ENCODE measurements around the gene MGMT.

The MGMT gene

DNA sequence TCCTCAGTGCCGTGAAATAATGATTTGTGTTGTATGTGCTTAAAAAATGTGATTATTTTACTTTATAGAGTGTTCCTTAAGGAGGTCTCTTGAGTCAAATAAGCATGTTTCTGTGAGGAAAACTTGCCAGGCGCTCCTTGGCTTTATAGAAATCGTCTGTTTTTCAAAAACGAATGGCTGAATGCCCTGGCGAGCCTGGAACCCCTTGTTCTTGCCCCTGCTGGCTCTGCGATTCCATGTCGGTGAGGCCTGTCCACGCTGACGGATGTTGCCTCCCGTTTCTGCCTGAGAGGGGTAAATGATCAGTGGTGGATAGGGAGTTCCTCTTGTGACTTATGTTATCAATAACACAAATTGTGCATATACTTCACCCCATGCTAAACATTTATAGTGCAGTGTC lies 75.5 kb downstream of the MGMT start:
- DNase-seq (ENCODE audit: low read depth in 2 of 2) = no peak

DNA sequence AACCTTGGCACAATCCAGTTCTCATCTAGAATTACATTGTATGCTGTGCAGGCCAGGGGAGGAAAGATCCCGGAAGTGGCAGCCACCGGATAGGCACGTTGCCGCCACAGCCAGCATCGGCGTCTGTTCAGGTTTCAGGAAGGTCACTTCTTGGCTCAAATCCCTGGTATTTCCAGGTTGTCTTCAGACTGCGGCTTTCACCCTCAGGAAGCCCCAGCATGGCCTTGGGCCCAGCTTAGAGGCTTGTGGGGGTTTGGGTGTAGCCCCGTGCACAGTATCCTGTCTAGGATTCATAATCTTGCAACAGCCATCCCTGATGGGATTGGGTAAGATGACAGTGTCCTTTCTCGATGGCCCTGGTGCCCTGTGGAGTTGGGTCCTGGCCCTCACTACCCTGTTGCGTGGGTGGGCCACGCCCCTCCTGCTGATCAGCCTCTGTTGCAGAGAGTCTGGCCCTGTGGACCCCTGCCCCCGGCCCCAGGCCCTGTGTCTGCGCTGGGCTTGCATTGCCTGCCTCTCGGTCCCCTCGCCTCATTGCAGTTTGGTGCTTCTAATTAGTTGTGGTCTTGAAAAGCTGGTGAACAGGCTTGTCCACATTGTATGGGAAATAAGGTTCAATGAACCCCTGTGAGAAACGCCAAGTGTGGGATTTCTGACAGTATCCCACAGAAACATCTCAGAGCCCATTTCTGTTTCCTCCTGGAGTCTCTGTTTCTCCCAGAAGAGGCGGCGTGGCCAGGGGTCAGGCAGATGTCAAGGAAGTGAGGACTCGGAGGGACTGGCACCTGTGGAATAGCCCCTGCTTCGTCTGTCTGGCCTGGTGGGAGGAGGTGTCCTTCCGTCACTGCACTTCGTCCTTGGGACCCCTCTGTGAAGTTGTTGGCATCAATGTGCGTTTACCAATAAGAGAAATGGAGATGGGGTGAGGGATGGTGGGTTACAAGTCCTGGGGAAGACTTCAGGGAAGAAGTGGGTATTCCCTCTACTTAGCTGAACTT lies 77.5 kb downstream of the MGMT start:
- DNase-seq (ENCODE audit: low read depth in 2 of 2) = no peak

DNA sequence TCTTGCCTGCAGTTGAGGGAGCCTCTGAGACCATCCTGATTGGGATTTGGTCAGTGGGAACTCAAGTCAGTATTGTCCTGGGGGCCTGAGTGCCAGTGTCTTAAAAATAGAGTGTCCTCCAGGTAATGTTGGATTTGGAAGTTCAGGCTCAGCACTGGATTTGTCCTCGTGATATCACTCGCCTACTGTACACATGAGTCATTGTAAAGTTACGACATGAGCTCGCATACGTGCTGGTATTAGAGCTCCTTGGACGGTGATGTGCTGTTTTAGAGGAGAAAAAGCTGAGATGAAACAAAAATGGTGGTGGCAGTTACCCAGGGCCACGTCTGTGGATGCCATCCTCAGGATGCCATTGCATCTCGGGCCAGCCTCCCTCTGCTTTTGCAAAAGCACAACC lies 78.2 kb downstream of the MGMT start:
- DNase-seq (ENCODE audit: low read depth in 2 of 2) = no peak

DNA sequence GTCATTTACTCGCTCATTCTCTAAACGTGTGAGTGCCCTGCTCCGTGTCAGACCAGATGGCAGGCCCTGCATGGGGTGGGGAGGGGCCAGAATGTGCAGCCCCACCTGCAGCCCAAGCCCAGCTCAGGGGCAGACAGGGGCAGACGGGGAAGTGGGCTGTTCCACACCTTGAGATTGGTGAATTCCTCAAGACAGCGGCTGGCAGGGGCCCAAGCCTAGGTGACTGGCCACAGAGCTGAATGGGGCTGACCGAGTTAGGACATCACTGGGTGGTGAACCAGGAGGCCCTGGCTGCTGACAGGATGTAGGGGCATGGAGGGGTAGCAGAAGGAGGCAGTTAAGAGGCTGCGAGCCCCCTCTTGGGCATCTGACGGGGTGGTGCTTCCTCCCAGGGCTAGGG lies 79.1 kb downstream of the MGMT start:
- DNase-seq (ENCODE audit: low read depth in 2 of 2) = no peak

DNA sequence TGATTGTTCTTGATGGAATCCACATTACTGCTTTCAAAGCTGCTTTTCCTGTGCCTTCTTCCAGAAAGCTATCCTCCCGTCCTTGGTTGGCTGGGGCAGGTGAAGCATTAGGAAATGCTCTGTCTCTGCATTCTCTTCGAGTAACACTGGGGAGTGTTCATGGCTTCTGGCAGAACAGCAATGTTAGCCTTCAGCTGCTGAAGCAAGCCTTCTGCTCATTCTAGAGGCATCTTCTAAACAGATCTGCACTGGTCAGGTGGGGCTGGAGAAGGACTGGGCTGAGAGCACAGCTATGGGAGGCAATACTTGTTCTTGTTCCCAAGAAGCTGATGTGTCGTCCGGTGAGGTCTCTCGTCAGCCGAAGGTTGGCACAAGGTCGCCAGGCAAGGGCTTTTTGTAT lies 80.6 kb downstream of the MGMT start:
- no peak for DNase-seq (ENCODE audit: low read depth in 2 of 2)

DNA sequence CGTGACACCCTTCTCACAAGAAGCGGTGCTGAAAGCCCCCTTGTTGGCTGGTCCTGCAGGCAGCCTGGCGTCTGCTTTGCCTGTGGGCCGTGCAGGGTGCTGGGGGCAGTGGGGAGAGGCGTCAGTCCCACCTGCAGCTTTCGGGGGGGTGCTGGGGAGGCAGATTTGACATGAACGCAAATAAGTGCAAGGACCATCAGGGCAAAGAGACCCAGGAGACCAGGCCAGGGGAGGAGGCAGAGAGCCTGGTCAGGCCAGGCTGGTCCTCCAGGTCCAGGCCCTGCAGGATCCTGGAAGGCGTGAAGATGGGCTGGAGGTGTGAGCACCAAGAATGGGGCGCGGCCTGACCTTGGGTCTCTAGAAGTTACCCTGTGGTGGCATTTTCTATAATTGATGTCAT lies 81.6 kb downstream of the MGMT start:
- DNase-seq (ENCODE audit: low read depth in 2 of 2) = no peak

DNA sequence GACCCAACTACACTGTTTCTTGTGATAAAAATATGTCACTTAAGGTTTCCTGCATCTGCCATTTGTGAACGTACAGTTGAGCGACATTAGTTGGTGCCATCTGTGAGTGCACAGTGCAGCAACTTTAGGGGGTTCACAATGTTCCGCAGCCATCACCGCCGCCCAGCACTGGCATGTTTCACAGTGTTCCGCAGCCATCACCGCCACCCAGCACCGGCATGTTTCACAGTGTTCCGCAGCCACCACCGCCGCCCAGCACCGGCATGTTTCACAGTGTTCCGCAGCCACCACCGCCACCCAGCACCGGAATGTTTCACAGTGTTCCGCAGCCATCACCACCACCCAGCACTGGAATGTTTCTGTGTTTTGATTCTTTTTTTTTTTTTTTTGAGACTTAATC lies 83.0 kb downstream of the MGMT start:
- no peak for DNase-seq (ENCODE audit: low read depth in 2 of 2)

DNA sequence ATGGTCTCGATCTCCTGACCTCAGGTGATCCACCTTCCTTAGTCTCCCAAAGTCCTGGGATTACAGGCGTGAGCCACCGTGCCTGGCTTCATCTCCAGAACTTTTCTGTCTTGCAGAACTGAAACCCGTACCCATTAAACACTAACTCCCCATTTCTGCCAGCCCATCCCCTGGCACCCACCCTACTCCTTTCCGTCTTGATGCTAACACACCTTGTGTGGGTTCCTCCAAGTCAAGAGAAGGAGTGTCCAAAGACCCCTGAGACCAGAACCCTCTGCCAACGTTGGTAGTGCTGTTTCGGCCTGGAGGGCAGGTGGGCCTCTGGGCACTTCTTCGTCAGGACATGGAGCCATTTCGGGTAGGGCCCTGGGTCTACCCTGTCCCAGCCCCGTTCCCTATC lies 83.6 kb downstream of the MGMT start:
- DNase-seq (ENCODE audit: low read depth in 2 of 2) = no peak

DNA sequence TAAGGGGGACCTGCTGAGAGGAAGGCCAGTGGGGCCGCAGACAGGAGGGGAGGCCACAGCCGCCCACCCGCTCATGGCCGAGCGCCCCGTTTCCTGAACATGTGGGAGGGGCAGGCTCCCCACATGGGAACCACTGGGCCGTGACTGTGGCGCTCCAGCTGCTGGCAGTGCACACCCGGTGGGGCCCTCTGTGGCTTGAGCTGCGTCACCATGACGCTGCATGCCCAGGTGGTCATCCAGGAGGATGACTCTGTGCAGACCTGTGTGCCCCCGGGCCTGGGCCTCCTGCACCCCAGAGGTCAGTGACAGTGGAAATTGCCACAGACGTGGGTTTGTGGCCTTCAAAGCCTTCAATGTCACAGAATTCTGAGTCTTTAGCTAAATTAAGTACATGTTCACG lies 85.1 kb downstream of the MGMT start:
- no peak for DNase-seq (ENCODE audit: low read depth in 2 of 2)

DNA sequence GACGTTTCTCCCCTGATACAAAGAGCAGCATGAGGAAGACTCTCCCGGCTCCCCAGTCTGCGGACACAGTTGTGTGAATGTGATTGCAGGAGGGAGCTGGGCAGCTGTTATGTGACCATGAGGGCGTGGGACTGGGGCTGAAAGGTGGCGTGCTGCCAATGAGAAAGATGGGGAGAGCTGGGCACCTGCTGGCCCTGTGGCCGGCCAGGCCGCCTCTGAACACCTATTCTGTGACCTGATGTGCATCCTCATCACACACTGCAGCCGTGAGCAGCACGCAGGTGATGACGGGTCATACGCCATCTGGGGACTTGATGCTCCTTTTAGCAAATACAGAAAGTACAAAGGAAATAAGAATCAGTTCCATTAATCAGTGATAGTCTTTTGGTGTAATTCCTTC lies 86.9 kb downstream of the MGMT start:
- DNase-seq (ENCODE audit: low read depth in 2 of 2) = no peak

DNA sequence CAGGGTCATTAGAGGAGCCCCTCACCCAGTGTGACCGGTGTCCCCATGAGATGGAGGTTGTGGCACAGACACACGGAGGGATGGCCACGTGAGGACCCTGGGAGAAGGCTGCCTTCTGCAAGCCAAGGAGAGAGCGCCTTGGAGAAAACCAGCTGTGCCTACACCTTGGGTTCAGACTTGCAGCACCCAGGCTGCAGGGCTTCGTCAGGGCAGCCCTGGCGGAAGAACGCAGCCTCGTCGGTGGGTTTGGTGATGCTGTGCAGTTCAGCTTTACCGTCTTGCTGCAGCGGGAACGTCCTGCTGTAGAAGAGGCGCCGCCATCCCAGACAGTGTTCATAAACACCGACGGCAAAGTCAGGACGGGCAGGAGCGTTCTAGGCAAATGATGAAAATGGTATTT lies 89.3 kb downstream of the MGMT start:
- no peak for DNase-seq (ENCODE audit: low read depth in 2 of 2)

DNA sequence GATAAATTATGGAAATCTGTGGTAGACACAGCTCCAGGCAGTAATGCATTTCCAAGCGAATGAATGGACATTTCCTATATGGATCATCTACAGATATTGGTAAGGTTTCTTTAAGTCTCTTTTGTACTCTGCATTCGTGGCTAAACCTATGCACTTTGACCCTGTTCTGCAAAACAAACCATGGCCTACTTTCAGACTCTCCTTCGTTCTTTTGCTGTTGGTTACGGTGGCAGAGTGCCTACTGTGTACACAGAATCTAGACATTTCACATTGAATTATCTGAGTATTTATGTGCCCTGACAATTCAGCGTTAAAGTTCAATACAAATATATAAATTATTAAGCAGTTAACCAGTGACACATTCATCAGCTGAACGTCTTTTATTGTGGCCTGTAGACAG lies 93.3 kb downstream of the MGMT start:
- DNase-seq (ENCODE audit: low read depth in 2 of 2) = no peak

DNA sequence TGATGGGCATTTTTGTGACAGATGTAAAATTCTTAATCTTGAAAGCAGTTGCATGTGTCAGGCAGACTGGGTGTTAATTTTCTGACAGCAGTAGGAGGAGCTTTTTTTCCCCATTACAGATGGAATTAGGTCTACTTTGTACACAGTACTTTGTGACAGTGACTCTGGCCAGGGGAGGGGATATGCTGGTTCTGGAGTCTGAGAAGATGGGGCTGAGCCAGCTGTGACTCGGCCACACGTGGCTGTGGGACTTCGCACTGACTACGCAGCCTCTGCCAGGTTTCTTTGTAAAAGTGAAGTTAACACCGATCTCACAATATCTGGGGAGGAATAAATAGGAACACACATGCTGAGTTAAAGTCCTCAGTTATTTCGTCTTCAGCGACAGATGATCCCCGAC lies 95.4 kb downstream of the MGMT start:
- no peak for DNase-seq (ENCODE audit: low read depth in 2 of 2)

DNA sequence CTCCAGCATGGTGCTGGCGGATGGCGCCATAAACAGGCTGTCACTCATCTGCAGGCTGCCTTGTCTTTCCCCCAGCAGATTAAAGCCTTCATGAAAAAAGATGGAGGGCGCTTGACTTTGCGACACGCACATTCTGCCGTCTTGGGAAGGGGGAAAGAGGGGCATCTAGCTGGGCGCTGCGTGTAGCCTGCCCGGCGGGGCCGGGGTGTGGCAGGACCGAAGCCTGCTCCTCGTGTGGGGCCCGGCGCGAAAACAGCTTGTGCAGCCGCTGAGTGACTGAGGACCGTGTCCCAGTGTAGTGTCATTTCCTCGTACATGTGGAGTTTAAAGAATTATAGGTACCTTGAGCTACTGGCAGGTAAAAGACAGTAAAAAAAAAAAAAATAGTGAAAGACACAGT lies 97.9 kb downstream of the MGMT start:
- DNase-seq (ENCODE audit: low read depth in 2 of 2) = no peak

DNA sequence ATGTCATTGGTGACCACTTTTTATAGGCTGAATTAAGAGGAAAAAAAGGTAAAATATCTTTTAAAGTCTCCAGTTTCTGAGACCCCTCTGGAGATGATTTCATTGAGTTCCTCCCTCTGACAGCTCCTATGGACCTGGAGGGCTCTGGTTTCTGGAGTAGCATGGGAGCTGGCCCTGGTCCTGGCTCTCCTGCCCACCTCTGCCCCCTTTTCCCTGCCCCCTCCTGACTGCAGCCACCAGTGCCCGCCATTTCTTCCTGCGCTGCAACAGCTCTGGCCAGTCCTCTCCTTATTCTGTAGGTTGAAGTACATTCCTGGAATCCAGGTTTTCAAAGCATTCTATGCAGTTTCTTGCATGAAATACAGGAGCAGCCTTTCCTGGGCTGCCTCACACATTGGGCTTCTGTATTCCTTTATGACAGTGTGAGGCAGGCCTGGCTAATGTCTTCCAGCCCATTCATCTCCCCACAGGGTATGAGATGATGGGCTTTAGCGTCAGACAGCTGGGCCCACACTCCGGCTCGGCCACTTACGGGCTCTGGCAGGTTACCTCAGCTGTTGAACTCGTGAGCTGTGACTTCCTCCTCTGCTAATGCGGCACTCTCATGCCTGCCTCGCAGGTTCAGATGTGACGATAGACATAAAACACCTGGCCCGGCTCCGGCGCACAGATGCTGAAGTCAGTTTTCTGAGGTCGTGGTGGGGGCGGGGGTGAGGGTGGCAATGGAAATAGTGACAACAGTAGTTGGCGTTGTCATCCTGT lies 101.7 kb downstream of the MGMT start:
- DNase-seq (ENCODE audit: low read depth in 2 of 2) = no peak

DNA sequence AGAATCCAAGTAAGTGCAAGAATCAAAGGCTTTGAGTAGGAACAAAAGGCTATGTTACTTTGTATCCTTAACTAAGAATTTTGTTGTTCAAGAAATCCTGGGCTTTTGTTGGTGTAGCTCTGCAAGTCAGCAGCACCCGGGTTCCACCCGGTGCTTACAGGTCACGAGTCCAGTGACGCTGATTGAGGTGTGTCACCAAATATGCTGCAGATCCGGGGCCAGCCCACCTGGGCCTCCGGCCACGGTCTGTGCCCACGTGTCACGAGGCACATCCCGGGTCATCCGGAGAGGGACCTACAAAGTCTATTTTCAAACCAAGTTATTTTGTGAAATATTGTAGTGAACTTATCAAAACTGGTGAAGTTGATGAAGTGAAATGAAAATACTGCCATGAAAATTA lies 103.1 kb downstream of the MGMT start:
- no peak for DNase-seq (ENCODE audit: low read depth in 2 of 2)

DNA sequence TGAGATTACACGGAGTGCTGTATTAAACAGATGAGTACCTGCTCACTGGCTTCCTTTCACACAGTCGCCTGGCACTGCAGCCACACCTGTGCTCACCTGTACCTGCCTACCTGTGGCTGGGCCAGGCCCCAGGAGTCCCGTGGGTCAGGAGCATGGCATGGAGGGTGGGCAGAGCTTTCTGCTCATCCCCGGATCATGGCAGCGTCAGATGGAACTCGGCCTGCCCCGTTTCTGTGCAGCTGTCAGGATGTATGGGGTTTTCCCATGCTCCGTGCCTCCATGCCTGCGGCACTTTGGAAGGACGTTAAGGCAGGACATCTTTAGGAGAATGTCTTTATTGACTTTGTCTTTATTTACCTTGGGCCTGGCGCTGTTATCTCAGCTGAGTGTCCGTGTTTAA lies 112.2 kb downstream of the MGMT start:
- DNase-seq (ENCODE audit: low read depth in 2 of 2) = no peak

DNA sequence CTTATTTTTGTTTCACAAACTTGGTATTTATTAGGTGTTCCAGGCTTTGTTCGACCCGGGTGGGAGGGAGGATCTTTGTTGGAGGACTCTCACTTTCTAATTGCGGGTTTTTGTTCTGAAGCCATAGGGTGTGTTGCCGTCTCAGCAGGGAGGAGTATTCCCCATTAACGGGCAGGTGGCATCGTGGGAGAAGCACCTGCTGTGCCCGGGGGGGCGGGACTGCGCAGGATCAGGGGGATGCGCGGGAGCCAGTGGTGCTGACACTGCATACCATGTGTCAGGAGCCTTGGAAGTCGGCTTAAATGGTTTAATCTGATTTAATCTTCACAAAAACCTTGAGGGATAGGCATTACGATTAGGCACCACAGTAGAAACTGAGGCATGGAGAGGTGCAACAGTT lies 113.0 kb downstream of the MGMT start:
- DNase-seq (ENCODE audit: low read depth in 2 of 2) = no peak

DNA sequence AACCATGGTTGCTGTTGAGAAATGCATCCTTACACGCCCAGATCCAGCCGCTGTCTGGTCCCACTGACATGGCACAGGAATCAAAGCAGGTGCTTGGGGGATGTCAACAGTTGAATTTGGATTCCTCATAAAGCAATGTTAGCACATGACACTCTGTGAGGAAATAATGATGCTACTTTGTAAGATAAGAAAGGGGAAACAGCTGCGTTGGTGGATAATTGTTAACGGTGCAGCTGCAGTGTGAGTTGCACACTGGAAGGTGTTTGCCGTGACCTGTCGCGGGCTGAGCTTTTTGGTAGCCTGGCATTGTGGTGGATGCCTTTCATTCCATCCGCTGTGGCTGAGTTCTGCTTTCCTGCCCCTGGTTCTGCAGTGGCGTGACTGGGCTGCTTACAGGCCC lies 113.9 kb downstream of the MGMT start:
- DNase-seq (ENCODE audit: low read depth in 2 of 2) = no peak

DNA sequence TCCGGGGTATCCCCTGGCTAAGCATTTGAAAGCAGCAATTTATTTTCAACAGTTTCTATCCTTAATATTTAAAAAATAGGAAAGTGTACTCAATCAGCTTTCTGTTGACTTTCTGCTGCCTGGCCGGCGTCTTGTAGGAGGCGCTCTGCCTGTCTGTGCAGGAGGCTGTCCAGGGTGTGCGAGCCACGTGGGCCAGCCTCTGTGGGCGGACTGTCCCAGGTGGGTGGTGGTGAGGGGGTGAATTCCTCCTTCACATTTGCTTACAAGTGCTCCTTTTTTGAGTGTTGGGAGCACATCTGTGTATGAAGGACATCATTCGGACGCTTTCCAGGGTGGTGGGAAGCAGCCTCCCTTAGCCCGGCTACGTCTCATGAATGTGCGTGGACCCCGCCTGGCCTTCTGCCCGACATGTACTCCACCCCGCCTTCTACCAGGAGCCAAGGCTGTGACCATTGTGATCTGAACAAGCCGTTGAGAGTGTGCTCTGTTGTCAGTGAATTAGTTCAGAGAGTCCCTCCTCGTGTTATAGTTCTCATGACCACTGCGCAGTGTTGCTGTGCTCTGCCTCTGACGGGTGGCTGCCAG lies 114.9 kb downstream of the MGMT start:
- no peak for DNase-seq (ENCODE audit: low read depth in 2 of 2)

DNA sequence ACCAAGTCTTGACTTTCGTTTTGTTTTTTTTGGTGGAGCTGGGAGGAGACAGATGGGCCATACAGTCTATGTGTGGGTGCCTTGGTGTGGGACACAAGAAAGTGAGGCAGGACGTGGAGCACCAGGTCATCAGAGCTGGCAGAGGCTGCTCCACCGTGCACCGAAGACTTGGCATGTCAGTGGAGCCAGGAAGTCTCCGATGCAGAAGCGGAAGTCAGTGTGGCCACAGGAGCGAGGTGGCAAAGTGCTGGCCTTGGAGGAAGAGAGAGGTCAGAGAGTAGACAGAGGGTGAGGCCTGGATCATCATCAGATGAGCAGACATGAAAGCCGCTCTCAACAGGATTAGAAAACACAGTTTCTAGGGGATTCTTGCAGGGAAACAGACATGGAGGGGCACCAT lies 116.8 kb downstream of the MGMT start:
- no peak for DNase-seq (ENCODE audit: low read depth in 2 of 2)

DNA sequence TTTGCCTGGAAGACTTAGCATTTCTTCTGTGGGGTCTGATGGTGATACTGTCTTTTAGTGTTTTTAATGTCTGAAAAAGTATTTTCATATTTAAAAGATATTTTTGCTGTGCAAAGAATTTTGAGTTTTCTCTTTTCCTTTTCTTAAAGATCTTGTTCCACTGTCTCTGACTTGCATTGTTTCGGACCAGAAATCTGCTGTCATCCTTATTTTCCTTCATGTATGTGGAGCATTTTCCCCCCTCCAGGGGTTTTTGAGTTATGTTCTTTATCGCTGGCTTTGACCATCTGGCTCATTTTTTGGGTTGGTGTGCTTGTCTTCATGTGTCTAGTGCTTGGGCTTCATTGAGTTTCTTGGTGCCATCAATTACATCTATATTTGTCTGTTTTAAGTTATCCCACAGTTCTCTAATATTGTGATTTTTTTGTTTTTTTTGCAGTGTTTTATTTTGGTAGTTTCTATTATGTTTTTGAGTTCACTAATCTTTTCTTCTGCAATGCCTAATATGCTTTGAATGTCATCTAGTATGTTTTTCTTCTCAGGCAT lies 119.9 kb downstream of the MGMT start:
- no peak for DNase-seq (ENCODE audit: low read depth in 2 of 2)

DNA sequence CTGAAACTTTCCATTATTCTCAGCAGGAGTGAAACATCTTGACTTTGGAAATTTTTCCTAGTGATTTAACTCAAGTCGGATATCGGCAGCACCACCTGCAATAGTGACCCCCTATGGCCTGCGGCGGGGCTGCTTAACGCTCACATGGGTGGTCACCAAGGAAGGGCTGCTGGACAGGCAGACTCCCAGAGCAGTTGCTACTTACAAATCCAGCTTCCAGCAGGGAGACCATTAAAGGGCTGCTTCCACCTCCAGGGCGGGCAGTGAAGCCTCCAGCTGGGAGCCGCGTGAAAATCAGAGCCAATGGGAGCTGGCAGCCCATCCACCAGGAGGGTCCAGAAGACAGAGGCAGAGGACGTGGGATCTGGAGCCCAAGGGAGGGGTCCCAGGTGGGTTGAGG lies 122.5 kb downstream of the MGMT start:
- no peak for DNase-seq (ENCODE audit: low read depth in 2 of 2)
